WTC11 (cell line): ENCODE measurements around the gene TSPY9.
"Not testable (repeated sequence)": the region's sequence is repeated elsewhere in the genome, so short reads cannot be mapped to it uniquely, and the experiment has no call there.

ENCODE experiments used
- JUN ChIP-seq: sonication (generic); formaldehyde crosslinking; IDR thresholded peaks from 2 replicates; pipeline ENCODE4 v1.8.0; 2023; ENCODE audit warnings: mild to moderate bottlenecking, missing genetic modification reagents
- SP1 ChIP-seq: sonication (generic); formaldehyde crosslinking; conservative IDR thresholded peaks from 2 replicates; pipeline ENCODE4 v1.8.1; 2022; ENCODE audit warnings: missing genetic modification reagents
- USF1 ChIP-seq: sonication (generic); formaldehyde crosslinking; IDR thresholded peaks from 2 replicates; pipeline ENCODE4 v1.8.0; 2022; ENCODE audit warnings: mild to moderate bottlenecking, missing genetic modification reagents
- USF2 ChIP-seq: sonication (generic); formaldehyde crosslinking; IDR thresholded peaks from 2 replicates; pipeline ENCODE4 v1.8.1; 2023; ENCODE audit warnings: mild to moderate bottlenecking, missing genetic modification reagents, moderate library complexity

- TF ChIP-seq USF2, JUN, SP1, USF1 (CRISPR knock-in tag): not testable (repeated sequence)
Measured at GRCh38 chrY:9516287-9516686, 29.2 kb downstream of the TSPY9 start.
